ENCODE data around the gene MOGAT2. TPM values are rescaled to one million over a fixed set of nuclear protein-coding genes. Genes with fewer than 3 reads are reported as not detected.

MOGAT2 gene
- total RNA-seq, 1 donor from 2014 or later: not detected

DNA sequence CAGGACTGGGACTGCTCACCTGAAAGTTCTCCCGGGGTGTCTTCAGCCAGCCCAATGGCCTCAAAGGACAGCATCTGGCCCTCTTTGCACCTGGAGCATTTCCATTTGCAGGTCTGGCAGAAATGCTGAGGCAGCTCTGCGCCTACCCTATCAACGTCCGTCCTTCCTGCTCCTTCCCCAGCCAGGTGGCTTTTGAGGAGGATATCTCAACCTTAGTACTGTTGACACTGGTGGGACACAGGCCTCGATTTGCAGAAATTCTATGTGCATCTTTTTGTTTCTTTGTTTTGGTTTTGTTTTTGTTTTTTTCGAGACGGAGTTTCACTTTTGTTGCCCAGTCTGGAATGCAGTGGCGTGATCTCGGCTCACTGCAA lies 5.0 kb downstream of the MOGAT2 start:
- DNase-seq (ENCODE audit: low spot score in 2 of 2): no peak
- Histone ChIP-seq H3K27ac (peak overlapping the region in 1 of 2 donors; percentile 27), H3K4me3 (no peak overlapping the region), H3K9me3 (no peaks in the 10 kb centered on the region), H3K4me1 (no peaks in the 10 kb centered on the region), H3K27me3 (no peaks in the 10 kb centered on the region), H3K36me3 (no peaks in the 10 kb centered on the region)
- intact Hi-C loops (cut with DNase I): loop anchor here (10.0 kb wide), 1 partner anchor 142 kb away; no protein-coding TSS in a partner anchor
- TF ChIP-seq, protein P1, sequence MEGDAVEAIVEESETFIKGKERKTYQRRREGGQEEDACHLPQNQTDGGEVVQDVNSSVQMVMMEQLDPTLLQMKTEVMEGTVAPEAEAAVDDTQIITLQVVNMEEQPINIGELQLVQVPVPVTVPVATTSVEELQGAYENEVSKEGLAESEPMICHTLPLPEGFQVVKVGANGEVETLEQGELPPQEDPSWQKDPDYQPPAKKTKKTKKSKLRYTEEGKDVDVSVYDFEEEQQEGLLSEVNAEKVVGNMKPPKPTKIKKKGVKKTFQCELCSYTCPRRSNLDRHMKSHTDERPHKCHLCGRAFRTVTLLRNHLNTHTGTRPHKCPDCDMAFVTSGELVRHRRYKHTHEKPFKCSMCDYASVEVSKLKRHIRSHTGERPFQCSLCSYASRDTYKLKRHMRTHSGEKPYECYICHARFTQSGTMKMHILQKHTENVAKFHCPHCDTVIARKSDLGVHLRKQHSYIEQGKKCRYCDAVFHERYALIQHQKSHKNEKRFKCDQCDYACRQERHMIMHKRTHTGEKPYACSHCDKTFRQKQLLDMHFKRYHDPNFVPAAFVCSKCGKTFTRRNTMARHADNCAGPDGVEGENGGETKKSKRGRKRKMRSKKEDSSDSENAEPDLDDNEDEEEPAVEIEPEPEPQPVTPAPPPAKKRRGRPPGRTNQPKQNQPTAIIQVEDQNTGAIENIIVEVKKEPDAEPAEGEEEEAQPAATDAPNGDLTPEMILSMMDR (IDR thresholded peaks at IDR 0.05): no peak

DNA sequence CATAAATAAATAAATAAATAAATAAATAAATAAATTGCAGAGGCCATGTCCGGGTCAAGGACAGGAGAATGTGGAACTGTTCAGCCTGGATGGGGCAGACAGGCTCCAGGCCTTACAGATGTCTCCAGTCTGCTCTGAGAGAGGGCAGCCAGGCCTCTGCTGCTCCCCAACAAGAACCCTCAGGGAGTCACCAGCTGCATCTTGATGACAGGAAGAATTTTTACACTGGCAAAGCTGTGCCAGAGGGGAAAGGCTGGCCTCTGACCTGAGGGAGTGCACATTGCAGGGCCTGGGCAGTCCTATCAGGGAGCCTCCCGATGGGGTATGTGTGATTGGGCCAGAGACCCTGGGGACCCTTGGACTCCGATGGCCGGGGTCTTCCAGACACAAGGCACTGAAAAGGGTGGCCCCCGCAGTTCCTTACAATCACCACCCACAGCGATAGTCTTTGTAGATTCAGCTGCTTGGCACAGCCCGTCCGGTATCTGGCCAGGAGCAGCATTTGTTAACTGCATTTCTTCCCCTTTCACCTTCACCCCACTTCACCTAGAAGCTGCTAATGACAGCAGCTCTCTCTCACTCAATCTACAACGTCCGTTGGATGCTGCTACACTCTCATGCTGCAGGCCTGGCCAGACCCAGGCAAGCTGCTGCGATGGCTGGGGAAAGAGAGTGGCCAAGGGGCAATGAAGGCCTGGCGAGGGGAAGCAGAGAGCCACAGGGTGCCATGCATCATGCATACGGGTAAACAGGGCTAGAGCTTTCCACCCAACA lies 8.1 kb downstream of the MOGAT2 start:
- no peaks in the 10 kb centered on the region for H3K4me1 ChIP-seq
- TF ChIP-seq, protein P1 (IDR thresholded peaks at IDR 0.05): no peak
- H3K4me3 ChIP-seq: no peak overlapping the region
- intact Hi-C loops (cut with DNase I): loop anchor here (10.0 kb wide), 1 partner anchor 139 kb away; no protein-coding TSS in a partner anchor
- H3K27me3 ChIP-seq: no peaks in the 10 kb centered on the region
- H3K9me3 ChIP-seq: no peaks in the 10 kb centered on the region
- no peak overlapping the region for H3K27ac ChIP-seq
- DNase-seq (ENCODE audit: low spot score in 2 of 2): no peak
- no peaks in the 10 kb centered on the region for H3K36me3 ChIP-seq

DNA sequence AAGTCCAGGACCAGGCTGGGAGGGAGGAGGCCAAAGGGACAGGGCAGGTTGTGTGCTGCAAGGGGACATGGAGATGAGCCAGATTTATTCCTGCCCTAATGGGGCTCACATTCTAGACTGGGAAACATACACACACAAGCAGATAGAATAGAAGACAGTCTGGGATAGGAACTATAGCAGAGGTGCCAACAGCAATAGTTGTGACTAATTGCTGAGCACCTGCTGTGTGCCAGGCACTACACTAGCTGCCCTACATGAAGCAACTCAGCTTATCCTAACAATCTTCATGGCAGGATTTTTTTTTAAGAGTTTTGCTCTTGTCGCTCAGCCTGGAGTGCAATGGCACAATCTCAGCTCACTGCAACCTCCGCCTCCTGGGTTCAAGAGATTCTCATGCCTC lies 11.4 kb downstream of the MOGAT2 start:
- H3K27ac ChIP-seq: no peak overlapping the region
- no peaks in the 10 kb centered on the region for H3K36me3 ChIP-seq
- H3K4me3 ChIP-seq: no peak overlapping the region
- H3K4me1 ChIP-seq: peaks cover 2 to 3% of the 10 kb centered on the region in 2 donors
- no peaks in the 10 kb centered on the region for H3K27me3 ChIP-seq
- intact Hi-C loops (cut with DNase I): loop anchor here (10.0 kb wide), 1 partner anchor 136 kb away; no protein-coding TSS in a partner anchor
- no peaks in the 10 kb centered on the region for H3K9me3 ChIP-seq
- TF ChIP-seq, protein P1 (IDR thresholded peaks at IDR 0.05): no peak
- DNase-seq (ENCODE audit: low spot score in 2 of 2): no peak

DNA sequence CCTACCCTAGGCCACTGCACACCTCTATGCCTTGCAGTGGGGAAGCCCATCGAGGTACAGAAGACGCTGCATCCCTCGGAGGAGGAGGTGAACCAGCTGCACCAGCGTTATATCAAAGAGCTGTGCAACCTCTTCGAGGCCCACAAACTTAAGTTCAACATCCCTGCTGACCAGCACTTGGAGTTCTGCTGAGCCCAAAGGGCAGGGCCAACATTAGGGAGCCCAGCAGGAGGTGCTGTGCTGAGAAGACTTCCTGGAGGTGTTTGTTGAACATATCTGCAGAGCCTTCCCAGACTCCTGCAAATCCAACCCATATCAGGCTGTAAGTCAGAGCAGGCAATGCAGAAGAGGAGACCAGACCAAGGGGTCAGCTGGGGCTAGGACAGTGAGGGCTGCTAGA lies 13.5 kb downstream of the MOGAT2 start:
- intact Hi-C loops (cut with DNase I): no loop called here
- H3K4me1 ChIP-seq: peaks cover 2 to 3% of the 10 kb centered on the region in 2 donors
- no peaks in the 10 kb centered on the region for H3K36me3 ChIP-seq
- no peak for DNase-seq (ENCODE audit: low spot score in 2 of 2)
- no peaks in the 10 kb centered on the region for H3K27me3 ChIP-seq
- TF ChIP-seq, protein P1 (IDR thresholded peaks at IDR 0.05): no peak
- no peak overlapping the region for H3K27ac ChIP-seq
- no peak overlapping the region for H3K4me3 ChIP-seq
- H3K9me3 ChIP-seq: no peaks in the 10 kb centered on the region

DNA sequence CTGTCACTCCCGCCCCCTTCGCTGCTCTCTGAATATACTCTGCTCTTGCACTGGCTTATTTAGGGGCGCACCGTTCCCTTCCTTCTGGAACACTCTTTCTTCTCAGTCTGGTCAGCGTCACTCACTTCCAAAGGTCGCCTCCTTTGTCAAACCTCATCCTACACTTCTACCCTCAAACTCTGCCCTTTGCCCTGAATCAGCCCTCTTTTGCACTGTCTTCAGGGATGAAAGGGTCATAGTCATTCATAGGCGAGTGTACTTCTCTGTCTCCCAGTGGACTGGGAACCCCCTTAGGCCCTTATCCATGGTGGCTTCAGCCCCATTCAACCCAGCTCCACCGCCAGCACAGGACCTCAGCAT lies 15.4 kb downstream of the MOGAT2 start:
- Histone ChIP-seq H3K27ac (peak overlapping the region; percentile 23 to 51), H3K27me3 (no peaks in the 10 kb centered on the region), H3K36me3 (no peaks in the 10 kb centered on the region), H3K4me3 (no peak overlapping the region), H3K4me1 (peaks cover 2 to 3% of the 10 kb centered on the region in 2 donors), H3K9me3 (no peaks in the 10 kb centered on the region)
- no peak for DNase-seq (ENCODE audit: low spot score in 2 of 2)
- intact Hi-C loops (cut with DNase I): no loop called here
- TF ChIP-seq, protein P1 (IDR thresholded peaks at IDR 0.05): no peak
